Cardiac septum (tissue), 1 donor: ENCODE data around the gene FURIN. TPM values are rescaled to one million over a fixed set of nuclear protein-coding genes. Genes with fewer than 3 reads are reported as not detected.

ENCODE experiments used
- DNase-seq: peaks from one replicate; pipeline ENCODE4 v3.0.0-alpha.2; 2020; ENCODE audit warnings: low spot score
- intact Hi-C: fragments of 100-400 bp; cut with DNase I; formaldehyde crosslinking; loops from one replicate; pipeline ENCODE4 v1.14.0; 2022
- total RNA-seq: library from RNA; stranded (reverse); fragmentation: NEBNext Ultra II Directional; extraction: Animal tissue kit (Norgen Biotek cat#: 25700); gene quantifications from one replicate; pipeline ENCODE4 v1.2.1, GENCODE V29; 2021
- donor health status: DM: no; HTN: no; CAD: no.

Gene FURIN
- total RNA-seq, 1 donor from 2014 or later, result 43.9 TPM

DNA sequence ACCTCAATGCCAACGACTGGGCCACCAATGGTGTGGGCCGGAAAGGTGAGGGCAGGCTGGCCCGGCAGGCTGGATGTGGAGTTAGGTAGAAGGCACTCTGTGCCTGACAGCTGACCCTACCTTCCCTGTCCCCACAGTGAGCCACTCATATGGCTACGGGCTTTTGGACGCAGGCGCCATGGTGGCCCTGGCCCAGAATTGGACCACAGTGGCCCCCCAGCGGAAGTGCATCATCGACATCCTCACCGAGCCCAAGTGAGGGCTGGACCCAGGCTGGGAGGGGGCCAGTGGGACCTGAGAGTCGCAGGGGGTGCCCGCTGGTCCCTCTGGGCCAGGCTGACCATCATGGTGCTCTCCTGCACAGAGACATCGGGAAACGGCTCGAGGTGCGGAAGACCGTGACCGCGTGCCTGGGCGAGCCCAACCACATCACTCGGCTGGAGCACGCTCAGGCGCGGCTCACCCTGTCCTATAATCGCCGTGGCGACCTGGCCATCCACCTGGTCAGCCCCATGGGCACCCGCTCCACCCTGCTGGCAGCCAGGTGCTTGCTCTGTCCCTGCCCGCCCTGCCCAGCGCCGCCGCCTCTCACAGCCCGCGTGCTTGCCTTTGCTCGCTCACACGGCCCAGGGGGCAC, 11.5 kb downstream of the FURIN start:
- intact Hi-C loops, result loop anchor here (10.0 kb wide), 1 partner anchor 385 kb away; no protein-coding TSS in a partner anchor
- DNase-seq, result no peak

DNA sequence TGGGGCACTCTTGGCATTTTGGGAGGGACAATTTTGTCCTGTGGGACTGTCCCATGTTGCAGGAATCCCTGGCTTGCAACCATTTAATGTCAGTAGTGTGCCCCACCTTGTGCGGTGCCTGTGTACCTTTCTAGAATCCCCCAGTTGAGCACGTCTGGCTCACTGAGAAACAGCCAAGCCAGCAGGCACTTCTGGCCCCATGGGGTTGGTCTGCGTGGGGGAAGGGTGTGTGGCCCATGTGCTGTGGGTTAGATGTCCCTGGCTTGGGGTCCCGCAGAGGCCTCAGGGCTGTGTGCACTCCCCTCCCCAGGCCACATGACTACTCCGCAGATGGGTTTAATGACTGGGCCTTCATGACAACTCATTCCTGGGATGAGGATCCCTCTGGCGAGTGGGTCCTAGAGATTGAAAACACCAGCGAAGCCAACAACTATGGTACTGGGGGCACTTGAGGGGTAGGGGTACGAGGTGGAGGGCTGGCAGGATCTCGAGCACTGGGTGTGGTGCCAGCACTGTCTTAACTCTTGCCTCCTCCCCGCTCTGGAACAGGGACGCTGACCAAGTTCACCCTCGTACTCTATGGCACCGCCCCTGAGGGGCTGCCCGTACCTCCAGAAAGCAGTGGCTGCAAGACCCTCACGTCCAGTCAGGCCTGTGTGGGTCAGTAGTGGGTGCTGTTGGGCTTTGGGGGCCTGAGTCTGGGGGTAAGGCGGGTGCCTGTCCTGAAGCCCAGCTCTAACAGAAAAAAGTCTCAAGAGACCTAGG, 12.2 kb downstream of the FURIN start:
- intact Hi-C loops, result loop anchor here (10.0 kb wide), 1 partner anchor 386 kb away; no protein-coding TSS in a partner anchor
- DNase-seq, result no peak

DNA sequence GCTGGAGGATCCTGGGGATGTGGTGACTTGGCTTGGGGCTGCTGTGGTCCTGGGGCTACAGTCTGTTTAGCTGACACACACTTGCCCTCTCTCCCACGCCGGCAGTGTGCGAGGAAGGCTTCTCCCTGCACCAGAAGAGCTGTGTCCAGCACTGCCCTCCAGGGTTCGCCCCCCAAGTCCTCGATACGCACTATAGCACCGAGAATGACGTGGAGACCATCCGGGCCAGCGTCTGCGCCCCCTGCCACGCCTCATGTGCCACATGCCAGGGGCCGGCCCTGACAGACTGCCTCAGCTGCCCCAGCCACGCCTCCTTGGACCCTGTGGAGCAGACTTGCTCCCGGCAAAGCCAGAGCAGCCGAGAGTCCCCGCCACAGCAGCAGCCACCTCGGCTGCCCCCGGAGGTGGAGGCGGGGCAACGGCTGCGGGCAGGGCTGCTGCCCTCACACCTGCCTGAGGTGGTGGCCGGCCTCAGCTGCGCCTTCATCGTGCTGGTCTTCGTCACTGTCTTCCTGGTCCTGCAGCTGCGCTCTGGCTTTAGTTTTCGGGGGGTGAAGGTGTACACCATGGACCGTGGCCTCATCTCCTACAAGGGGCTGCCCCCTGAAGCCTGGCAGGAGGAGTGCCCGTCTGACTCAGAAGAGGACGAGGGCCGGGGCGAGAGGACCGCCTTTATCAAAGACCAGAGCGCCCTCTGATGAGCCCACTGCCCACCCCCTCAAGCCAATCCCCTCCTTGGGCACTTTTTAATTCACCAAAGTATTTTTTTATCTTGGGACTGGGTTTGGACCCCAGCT, 13.0 kb downstream of the FURIN start:
- DNase-seq, result no peak
- intact Hi-C loops, result loop anchor here (10.0 kb wide), 1 partner anchor 387 kb away; no protein-coding TSS in a partner anchor

DNA sequence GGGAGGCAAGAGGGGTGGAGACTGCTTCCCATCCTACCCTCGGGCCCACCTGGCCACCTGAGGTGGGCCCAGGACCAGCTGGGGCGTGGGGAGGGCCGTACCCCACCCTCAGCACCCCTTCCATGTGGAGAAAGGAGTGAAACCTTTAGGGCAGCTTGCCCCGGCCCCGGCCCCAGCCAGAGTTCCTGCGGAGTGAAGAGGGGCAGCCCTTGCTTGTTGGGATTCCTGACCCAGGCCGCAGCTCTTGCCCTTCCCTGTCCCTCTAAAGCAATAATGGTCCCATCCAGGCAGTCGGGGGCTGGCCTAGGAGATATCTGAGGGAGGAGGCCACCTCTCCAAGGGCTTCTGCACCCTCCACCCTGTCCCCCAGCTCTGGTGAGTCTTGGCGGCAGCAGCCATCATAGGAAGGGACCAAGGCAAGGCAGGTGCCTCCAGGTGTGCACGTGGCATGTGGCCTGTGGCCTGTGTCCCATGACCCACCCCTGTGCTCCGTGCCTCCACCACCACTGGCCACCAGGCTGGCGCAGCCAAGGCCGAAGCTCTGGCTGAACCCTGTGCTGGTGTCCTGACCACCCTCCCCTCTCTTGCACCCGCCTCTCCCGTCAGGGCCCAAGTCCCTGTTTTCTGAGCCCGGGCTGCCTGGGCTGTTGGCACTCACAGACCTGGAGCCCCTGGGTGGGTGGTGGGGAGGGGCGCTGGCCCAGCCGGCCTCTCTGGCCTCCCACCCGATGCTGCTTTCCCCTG, 13.8 kb downstream of the FURIN start:
- no peak for DNase-seq
- intact Hi-C loops, result loop anchor here (10.0 kb wide), 1 partner anchor 387 kb away; no protein-coding TSS in a partner anchor

DNA sequence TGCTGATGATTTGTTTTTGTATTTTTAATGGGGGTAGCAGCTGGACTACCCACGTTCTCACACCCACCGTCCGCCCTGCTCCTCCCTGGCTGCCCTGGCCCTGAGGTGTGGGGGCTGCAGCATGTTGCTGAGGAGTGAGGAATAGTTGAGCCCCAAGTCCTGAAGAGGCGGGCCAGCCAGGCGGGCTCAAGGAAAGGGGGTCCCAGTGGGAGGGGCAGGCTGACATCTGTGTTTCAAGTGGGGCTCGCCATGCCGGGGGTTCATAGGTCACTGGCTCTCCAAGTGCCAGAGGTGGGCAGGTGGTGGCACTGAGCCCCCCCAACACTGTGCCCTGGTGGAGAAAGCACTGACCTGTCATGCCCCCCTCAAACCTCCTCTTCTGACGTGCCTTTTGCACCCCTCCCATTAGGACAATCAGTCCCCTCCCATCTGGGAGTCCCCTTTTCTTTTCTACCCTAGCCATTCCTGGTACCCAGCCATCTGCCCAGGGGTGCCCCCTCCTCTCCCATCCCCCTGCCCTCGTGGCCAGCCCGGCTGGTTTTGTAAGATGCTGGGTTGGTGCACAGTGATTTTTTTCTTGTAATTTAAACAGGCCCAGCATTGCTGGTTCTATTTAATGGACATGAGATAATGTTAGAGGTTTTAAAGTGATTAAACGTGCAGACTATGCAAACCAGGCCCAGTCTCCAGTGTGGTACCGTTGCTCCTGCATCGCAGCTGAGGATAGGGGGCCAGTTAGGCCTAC, 14.6 kb downstream of the FURIN start:
- DNase-seq, result no peak
- intact Hi-C loops, result loop anchor here (10.0 kb wide), 1 partner anchor 388 kb away; no protein-coding TSS in a partner anchor

DNA sequence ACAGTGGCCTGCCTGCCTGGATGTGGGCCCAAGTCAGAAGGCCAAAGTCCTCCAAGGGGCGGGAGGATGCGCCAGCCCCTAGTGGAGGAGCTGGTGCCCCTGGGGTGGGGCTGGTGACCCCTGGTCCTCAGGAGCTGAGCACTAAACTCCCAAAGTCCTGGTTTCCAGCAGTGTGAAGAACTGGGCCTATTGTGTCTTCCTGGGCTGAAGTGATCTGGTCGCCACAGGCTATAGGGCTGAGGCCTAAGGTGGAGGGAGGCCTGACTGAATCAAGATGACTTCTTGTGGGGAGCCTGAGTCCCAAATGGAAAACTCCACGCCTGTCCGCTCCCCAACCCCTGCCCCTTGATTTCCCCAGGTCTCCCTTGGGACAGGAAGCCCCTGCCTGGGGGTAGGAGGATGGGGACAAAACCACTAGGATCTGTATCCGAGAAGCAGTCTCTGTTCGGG, 15.2 kb downstream of the FURIN start:
- DNase-seq, result no peak
- intact Hi-C loops, result loop anchor here (10.0 kb wide), 1 partner anchor 389 kb away; no protein-coding TSS in a partner anchor

DNA sequence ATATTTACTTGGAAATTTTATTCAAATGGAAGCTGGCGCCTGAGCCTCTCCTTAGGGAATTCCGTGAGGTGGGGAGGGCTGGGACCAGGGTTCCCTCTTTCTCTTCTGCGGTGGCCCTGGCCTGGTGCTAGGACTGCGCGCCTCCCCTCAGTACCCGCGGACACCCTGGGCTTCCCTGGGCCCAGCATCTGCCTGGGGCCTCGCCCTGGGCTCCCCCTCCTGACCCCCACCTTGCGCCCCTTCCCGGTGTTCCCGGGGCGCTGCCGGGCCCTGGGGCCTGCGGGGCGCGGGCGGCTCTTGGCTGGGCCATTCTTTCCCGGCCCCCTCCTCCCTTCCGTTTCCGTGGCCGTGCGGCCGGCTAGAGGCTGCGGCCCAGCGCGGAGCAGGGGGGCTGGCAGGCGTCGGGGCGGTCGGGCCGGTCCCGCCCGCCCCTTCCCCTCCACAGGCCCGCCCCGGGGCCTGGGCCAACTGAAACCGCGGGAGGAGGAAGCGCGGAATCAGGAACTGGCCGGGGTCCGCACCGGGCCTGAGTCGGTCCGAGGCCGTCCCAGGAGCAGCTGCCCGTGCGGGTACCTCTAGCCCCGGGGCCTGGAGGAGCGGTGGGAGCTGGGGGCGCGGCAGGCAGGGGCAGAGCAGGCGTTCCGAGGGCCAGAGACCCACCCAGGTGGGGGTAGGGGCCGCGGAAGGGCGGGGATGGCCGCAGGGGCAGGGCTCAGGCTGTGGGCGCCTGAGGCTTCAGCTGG, 15.8 kb downstream of the FURIN start, which contains the start of gene FES:
Gene FES, plus strand, starts transcription at position 529 of the 743 bp plus-strand sequence. CDS start 542 bp downstream, outside the sequence.
- intact Hi-C loops, result loop anchor here (1.0 to 10.0 kb wide), 2 partner anchors 14 to 389 kb away; no protein-coding TSS in a partner anchor
- peak; percentile 94 for DNase-seq

DNA sequence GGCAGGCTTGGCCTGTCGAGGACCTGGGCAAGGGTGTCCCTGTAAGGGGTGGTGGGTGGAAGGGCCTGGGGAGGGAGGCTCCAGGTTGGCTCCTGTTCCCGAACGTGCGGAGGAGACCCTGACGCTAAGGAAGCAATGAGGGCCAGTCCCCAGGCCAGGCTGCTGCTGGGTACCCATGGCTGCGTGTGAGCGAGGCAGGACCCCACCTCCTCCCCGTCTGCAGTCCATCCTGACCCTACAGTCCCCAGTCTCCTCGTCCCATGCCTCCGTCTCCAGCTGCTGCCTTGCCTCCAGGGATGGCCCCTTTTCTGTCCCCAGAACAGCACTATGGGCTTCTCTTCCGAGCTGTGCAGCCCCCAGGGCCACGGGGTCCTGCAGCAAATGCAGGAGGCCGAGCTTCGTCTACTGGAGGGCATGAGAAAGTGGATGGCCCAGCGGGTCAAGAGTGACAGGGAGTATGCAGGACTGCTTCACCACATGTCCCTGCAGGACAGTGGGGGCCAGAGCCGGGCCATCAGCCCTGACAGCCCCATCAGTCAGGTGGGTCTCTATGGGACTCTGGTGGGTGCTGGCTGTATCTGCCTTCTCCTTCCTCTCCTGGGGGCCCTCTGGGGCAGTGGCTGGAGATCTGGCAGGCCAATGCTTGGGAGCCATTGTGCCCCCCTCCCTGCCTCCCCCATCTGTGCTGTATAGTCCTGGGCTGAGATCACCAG, 16.5 kb downstream of the FURIN start:
- intact Hi-C loops, result loop anchor here (1.0 to 10.0 kb wide), 4 partner anchors 15 to 563 kb away; partner anchors contain the start of gene BLM
- DNase-seq, result no peak

DNA sequence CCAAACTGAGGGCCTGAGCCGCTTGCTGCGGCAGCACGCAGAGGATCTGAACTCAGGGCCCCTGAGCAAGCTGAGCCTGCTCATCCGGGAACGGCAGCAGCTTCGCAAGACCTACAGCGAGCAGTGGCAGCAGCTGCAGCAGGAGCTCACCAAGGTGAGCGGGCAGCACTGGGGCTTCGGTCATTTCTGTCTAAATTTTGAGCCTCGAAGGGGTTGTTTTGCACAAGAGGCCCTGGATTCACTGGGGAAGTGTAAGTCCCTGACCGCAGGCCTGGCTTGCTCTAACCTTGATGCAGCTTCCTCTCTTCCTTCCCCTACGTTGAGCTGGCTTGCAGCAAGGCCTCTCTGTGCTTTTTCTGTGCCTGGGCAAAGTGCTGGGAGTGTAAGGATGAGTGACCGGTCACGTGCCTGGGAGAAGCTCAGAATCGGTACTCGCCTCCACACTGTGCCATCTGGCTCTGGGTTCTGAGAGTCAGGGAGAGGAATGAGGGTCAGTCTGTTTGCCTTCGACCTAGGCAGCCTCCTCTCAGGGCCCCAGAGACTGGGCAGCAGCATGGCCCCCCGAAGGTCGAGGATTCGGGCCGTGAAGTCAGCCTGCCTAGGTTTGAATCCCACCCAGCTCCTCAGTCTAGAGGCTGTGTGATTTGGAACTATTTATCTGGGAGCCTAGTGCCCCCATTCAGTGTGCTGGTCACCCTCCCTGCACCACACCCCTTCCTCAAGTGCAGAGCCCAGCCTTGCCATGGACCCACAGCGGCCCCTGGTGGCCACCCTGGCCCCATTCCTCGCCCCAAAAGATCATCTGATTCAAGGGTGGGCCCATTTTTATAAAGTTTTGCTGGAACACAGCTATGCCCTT, 17.3 kb downstream of the FURIN start:
- intact Hi-C loops, result loop anchor here (1.0 to 10.0 kb wide), 4 partner anchors 168 to 563 kb away; partner anchors contain the start of gene BLM
- DNase-seq, result peak; percentile 92

DNA sequence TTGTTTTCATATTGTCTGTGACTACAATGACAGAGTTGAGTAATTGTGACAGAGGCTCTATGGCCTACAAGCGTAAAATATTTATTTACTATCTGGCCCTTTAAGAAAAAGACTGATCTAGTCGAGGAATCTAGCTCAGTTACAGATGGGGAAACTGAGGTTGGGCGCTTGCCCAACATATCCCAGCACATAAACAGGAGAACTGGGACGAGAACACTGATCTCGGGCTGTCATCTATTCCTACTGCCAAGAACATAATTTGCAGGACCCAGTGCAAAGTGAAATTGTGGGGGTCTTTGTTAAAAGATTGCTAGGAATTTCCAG, 17.9 kb downstream of the FURIN start:
- intact Hi-C loops, result loop anchor here (1.0 to 10.0 kb wide), 4 partner anchors 169 to 564 kb away; partner anchors contain the start of gene BLM
- DNase-seq, result no peak

DNA sequence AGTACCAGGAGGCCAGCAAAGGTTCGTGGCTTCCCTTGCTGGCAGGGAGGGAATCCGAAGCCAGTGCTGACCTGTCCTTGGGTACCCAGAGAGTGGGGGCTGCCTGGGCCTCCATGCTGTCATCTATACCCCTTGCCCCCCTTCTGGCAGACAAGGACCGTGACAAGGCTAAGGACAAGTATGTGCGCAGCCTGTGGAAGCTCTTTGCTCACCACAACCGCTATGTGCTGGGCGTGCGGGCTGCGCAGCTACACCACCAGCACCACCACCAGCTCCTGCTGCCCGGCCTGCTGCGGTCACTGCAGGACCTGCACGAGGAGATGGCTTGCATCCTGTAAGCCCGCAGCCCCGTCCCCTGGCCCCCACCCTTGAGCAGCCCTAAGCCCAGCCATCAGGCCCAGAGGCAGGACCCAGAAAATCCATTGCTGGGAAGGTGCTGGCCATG, 18.7 kb downstream of the FURIN start:
- no peak for DNase-seq
- intact Hi-C loops, result loop anchor here (5.0 to 10.0 kb wide), 3 partner anchors 170 to 565 kb away; partner anchors contain the start of gene BLM

DNA sequence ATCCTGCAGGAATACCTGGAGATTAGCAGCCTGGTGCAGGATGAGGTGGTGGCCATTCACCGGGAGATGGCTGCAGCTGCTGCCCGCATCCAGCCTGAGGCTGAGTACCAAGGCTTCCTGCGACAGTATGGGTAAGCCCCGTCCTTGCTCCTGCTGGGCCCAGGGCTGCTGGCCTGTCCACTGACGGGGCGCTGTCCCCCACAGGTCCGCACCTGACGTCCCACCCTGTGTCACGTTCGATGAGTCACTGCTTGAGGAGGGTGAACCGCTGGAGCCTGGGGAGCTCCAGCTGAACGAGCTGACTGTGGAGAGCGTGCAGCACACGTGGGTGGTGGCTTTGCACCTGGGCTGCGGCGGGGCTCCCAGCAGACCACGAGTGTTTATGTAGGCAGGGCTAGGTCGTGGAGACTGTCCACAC, 20.9 kb downstream of the FURIN start:
- DNase-seq, result no peak
- intact Hi-C loops, result loop anchor here (5.0 to 10.0 kb wide), 3 partner anchors 172 to 567 kb away; partner anchors contain the start of gene BLM

DNA sequence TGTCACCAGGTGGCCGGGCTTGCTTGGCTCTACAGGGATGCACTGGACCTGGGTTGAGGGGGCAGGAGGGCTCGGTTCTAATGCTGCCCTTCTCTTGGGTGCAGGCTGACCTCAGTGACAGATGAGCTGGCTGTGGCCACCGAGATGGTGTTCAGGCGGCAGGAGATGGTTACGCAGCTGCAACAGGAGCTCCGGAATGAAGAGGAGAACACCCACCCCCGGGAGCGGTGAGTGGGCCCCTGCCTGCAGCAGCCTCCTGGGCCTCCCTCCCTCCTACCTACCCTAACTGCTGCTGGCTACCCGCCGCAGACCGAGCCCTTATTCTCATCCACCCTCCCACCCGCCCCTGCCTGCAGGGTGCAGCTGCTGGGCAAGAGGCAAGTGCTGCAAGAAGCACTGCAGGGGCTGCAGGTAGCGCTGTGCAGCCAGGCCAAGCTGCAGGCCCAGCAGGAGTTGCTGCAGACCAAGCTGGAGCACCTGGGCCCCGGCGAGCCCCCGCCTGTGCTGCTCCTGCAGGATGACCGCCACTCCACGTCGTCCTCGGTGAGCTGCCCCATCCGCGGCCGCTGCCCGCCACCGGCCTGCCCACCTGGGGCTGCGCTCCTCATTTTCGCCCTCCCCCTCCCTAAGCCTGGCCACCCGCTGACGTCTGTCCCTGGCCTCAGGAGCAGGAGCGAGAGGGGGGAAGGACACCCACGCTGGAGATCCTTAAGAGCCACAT, 21.5 kb downstream of the FURIN start:
- intact Hi-C loops, result loop anchor here (5.0 to 10.0 kb wide), 3 partner anchors 173 to 568 kb away; partner anchors contain the start of gene BLM
- DNase-seq, result no peak

DNA sequence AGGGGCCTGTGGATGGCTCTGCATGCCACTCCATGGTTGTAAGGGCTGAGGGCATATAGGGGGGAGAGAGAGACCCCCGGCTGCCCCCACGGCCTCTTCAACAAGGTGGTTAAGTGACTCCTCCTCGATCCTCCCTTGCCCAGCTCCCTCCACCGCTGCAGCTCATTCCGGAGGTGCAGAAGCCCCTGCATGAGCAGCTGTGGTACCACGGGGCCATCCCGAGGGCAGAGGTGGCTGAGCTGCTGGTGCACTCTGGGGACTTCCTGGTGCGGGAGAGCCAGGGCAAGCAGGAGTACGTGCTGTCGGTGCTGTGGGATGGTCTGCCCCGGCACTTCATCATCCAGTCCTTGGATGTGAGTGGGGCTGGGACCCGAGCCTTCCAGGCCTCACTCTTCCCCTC, 22.5 kb downstream of the FURIN start:
- DNase-seq, result no peak
- intact Hi-C loops, result no loop called here

DNA sequence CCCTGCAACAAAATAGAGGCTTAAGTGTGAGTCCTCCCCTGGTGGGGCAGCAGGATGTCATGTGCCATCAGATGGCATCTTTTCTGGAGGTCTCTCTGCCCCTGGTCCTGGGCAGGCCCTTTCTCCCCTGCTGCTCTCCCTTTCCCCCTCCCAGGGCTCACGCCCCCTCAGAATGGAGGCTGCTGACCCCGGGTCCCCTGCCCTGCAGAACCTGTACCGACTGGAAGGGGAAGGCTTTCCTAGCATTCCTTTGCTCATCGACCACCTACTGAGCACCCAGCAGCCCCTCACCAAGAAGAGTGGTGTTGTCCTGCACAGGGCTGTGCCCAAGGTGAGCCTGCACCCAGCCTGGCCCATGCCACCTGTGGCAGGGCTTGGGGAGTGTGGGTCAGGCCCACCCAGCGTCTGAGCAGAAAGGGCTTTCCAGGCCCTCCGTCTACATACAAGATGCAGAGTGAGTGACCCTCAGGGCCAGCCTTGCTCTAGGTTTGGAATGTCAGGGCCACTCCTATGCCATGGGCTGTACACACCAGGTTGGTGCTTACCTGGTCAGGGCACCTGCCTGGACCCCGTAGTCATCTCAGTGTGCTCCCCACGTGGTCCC, 23.1 kb downstream of the FURIN start:
- intact Hi-C loops, result no loop called here

More for the DNA sequence above, 23.1 kb downstream of the FURIN start:
- no peak for DNase-seq
